Measurements from ENCODE around the gene POLG2.

- no peak for TF ChIP-seq HSF4 (CRISPR knock-in tag; IDR thresholded peaks at IDR 0.05; ENCODE audit: borderline replicate concordance)
- TF ChIP-seq FOXM1 (IDR thresholded peaks at IDR 0.05; ENCODE audit: low read depth): no peak
- no peak for TF ChIP-seq FOXM1 (CRISPR knock-in tag; IDR thresholded peaks at IDR 0.05; ENCODE audit: low read depth)
- no peak for TF ChIP-seq ZBTB1 (CRISPR knock-in tag; IDR thresholded peaks at IDR 0.05; ENCODE audit: borderline replicate concordance, low read depth)
- TF ChIP-seq ZNF121 (CRISPR knock-in tag; conservative IDR thresholded peaks at IDR 0.05): no peak
- TF ChIP-seq CHD7 (IDR thresholded peaks at IDR 0.05; ENCODE audit: low read depth, low read length): no peak
- TF ChIP-seq U2AF1 (optimal IDR thresholded peaks at IDR 0.05; ENCODE audit: low read depth, low read length): no peak
- TF ChIP-seq CTCF (IDR thresholded peaks at IDR 0.05 in 2 of 3, conservative IDR thresholded peaks at IDR 0.05 in 1 of 3; ENCODE audit: insufficient read depth in 2 of 3, low read depth in 1 of 3, low read length in 3 of 3): no peak
These were observed 5.2 kb upstream of the POLG2 start for GRCh38 chr17:64502021-64502420.
